ENCODE measurements around the gene LANCL2. TPM values are rescaled to one million over a fixed set of nuclear protein-coding genes. Genes with fewer than 3 reads are reported as not detected.

Gene LANCL2
- polyA plus RNA-seq (2013, experiment 1 of 2): 22.0 TPM
- polyA plus RNA-seq (2013, experiment 2 of 2): 21.4 TPM

DNA sequence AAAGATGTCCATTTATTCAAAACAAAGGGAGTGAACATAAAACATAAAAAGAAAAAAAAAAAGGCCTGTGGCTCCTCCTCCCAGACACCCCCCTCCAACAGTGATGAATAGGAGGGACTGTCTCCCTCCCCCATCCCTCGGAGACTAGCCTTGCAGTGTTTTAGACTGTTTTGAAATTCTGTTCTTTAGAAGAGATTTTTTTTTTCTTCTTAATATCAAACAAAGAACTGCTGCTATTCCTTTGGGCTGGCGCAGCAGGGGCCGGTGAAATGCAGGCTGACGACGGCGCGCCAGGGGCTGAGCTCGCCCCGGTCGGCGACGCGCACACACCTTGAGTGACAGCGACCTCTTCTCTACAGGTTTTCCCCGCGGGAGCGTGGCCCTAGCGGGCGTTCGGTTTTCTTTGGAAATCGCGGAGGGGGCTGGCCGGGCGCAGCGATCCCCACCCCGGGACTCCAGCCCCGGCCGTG, at the start of gene LANCL2:
Gene LANCL2 (plus strand): TSS at position 133 of the 470 bp plus-strand sequence. CDS start 689 bp downstream, outside the sequence.
- no peak within 1 kb of the TSS for H4K5ac ChIP-seq (ENCODE audit: low read length)
- H3K4me1 ChIP-seq (ENCODE audit: control insufficient read depth, low read depth, low read length): peaks cover 2% of the 10 kb centered on the region
- H3K4me3 ChIP-seq (ENCODE audit: low read length): peak within 1 kb of the TSS; percentile 97
- peak within 1 kb of the TSS; percentile 95 for H3K9ac ChIP-seq (ENCODE audit: low read length)
- no peak within 1 kb of the TSS for H2AK5ac ChIP-seq (ENCODE audit: low read length)
- H3K4me2 ChIP-seq (ENCODE audit: low read length): peak within 1 kb of the TSS; percentile 63
- peak within 1 kb of the TSS; percentile 99 for H3K27ac ChIP-seq (ENCODE audit: low read depth, low read length)
- H2BK15ac ChIP-seq (replicated peaks; ENCODE audit: low read depth): no peak within 1 kb of the TSS
- no CpG with 5 or more reads among the region's 28 CpGs for WGBS (ENCODE audit: extremely low coverage, insufficient coverage, low lambda C conversion rate)
- H3K79me1 ChIP-seq (ENCODE audit: low read length): peaks cover 7% of the 10 kb centered on the region
- peak within 1 kb of the TSS; percentile 49 for H2BK120ac ChIP-seq (ENCODE audit: low read depth, low read length)
- H2BK5ac ChIP-seq (ENCODE audit: low read length): peak within 1 kb of the TSS; percentile 86
- H3K56ac ChIP-seq (ENCODE audit: low read length): peak within 1 kb of the TSS; percentile 98
- H3K27me3 ChIP-seq (ENCODE audit: insufficient read depth, low read length, poor library complexity): no peaks in the 10 kb centered on the region
- no peaks in the 10 kb centered on the region for H3K36me3 ChIP-seq (ENCODE audit: control insufficient read depth, insufficient read depth, low read length)
- peak within 1 kb of the TSS; percentile 17 for H3K23ac ChIP-seq (ENCODE audit: low read length)
- peak within 1 kb of the TSS; percentile 93 for H3K18ac ChIP-seq (ENCODE audit: low read length)
- DNase-seq: no peak
- H4K8ac ChIP-seq (ENCODE audit: low read depth, low read length): peak within 1 kb of the TSS; percentile 78
- peaks cover 12% of the 10 kb centered on the region for H3K79me2 ChIP-seq (ENCODE audit: control insufficient read depth, insufficient read depth, low read length)
- H3K4ac ChIP-seq (ENCODE audit: low read depth, low read length): peak within 1 kb of the TSS; percentile 82

- no peak for DNase-seq
- H3K4me2 ChIP-seq (ENCODE audit: low read length): no peak overlapping the region
- H3K79me2 ChIP-seq (ENCODE audit: control insufficient read depth, insufficient read depth, low read length): no peaks in the 10 kb centered on the region
- no peaks in the 10 kb centered on the region for H3K27me3 ChIP-seq (ENCODE audit: insufficient read depth, low read length, poor library complexity)
- H3K56ac ChIP-seq (ENCODE audit: low read length): no peak overlapping the region
- no peak overlapping the region for H4K8ac ChIP-seq (ENCODE audit: low read depth, low read length)
- H4K5ac ChIP-seq (ENCODE audit: low read length): no peak overlapping the region
- H3K4ac ChIP-seq (ENCODE audit: low read depth, low read length): no peak overlapping the region
- H2BK5ac ChIP-seq (ENCODE audit: low read length): no peak overlapping the region
- no peak overlapping the region for H3K18ac ChIP-seq (ENCODE audit: low read length)
- no peak overlapping the region for H3K9ac ChIP-seq (ENCODE audit: low read length)
- H3K4me3 ChIP-seq (ENCODE audit: low read length): no peak overlapping the region
- H3K4me1 ChIP-seq (ENCODE audit: control insufficient read depth, low read depth, low read length): no peaks in the 10 kb centered on the region
- H2BK120ac ChIP-seq (ENCODE audit: low read depth, low read length): no peak overlapping the region
- H2AK5ac ChIP-seq (ENCODE audit: low read length): no peak overlapping the region
- no peaks in the 10 kb centered on the region for H3K36me3 ChIP-seq (ENCODE audit: control insufficient read depth, insufficient read depth, low read length)
- H2BK15ac ChIP-seq (replicated peaks; ENCODE audit: low read depth): no peak overlapping the region
- no peak overlapping the region for H3K23ac ChIP-seq (ENCODE audit: low read length)
- WGBS (ENCODE audit: extremely low coverage, insufficient coverage, low lambda C conversion rate): no CpG with 5 or more reads among the region's 5 CpGs
- no peaks in the 10 kb centered on the region for H3K79me1 ChIP-seq (ENCODE audit: low read length)
- no peak overlapping the region for H3K27ac ChIP-seq (ENCODE audit: low read depth, low read length)
Observed at GRCh38 chr7:55325371-55325792, 39.8 kb upstream of the LANCL2 start.

- DNase-seq: no peak
- Histone ChIP-seq H3K79me2 (ENCODE audit: control insufficient read depth, insufficient read depth, low read length) (no peaks in the 10 kb centered on the region), H2AK5ac (ENCODE audit: low read length) (no peak overlapping the region), H3K9ac (ENCODE audit: low read length) (no peak overlapping the region), H2BK15ac (replicated peaks; ENCODE audit: low read depth) (no peak overlapping the region), H3K4me2 (ENCODE audit: low read length) (no peak overlapping the region), H4K8ac (ENCODE audit: low read depth, low read length) (no peak overlapping the region), H3K4ac (ENCODE audit: low read depth, low read length) (no peak overlapping the region), H3K4me3 (ENCODE audit: low read length) (no peak overlapping the region), H4K5ac (ENCODE audit: low read length) (no peak overlapping the region), H2BK120ac (ENCODE audit: low read depth, low read length) (no peak overlapping the region), H3K79me1 (ENCODE audit: low read length) (no peaks in the 10 kb centered on the region), H3K4me1 (ENCODE audit: control insufficient read depth, low read depth, low read length) (no peaks in the 10 kb centered on the region), H3K27me3 (ENCODE audit: insufficient read depth, low read length, poor library complexity) (no peaks in the 10 kb centered on the region), H3K18ac (ENCODE audit: low read length) (no peak overlapping the region), H3K56ac (ENCODE audit: low read length) (no peak overlapping the region), H3K36me3 (ENCODE audit: control insufficient read depth, insufficient read depth, low read length) (no peaks in the 10 kb centered on the region), H3K23ac (ENCODE audit: low read length) (no peak overlapping the region), H2BK5ac (ENCODE audit: low read length) (no peak overlapping the region), H3K27ac (ENCODE audit: low read depth, low read length) (no peak overlapping the region)
- no CpG with 5 or more reads among the region's 11 CpGs for WGBS (ENCODE audit: extremely low coverage, insufficient coverage, low lambda C conversion rate)
Observed at GRCh38 chr7:55326081-55326835, 38.9 kb upstream of the LANCL2 start.

DNA sequence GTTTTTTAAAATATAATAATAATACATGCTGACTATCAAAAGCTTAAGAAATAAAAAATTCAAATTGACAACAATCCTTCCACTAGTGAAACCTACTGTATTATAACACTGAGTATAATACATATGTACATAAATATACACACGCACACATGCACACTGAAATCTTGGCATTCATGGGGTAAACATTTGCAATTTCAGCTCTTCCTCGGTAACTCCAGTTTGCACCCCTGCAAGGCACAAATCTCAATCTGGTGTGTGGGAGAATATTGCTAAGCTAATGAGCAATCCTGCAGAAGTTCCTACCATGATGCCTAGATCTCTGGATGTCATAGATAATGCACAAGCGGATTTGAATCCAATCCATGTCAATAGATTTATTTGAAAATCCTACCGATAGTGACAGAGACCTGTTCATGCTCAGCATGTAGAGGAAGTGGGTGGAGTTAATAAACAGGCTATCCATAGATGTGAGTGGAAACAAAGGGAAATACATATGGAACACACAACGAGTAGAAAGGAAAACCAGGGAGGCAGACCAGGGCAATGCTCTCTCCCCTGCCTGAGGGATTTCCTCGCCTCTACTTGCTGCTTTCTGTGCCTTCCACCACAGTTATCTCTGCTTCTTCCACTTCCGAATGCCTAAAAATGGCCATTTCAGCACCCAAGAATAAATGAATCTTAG, 38.1 kb upstream of the LANCL2 start:
- Histone ChIP-seq H3K36me3 (ENCODE audit: control insufficient read depth, insufficient read depth, low read length) (no peaks in the 10 kb centered on the region), H3K79me2 (ENCODE audit: control insufficient read depth, insufficient read depth, low read length) (no peaks in the 10 kb centered on the region), H3K79me1 (ENCODE audit: low read length) (no peaks in the 10 kb centered on the region), H3K18ac (ENCODE audit: low read length) (no peak overlapping the region), H4K8ac (ENCODE audit: low read depth, low read length) (no peak overlapping the region), H3K4me1 (ENCODE audit: control insufficient read depth, low read depth, low read length) (no peaks in the 10 kb centered on the region), H2BK120ac (ENCODE audit: low read depth, low read length) (no peak overlapping the region), H3K56ac (ENCODE audit: low read length) (no peak overlapping the region), H3K9ac (ENCODE audit: low read length) (no peak overlapping the region), H3K23ac (ENCODE audit: low read length) (no peak overlapping the region), H3K27ac (ENCODE audit: low read depth, low read length) (no peak overlapping the region), H3K4me3 (ENCODE audit: low read length) (no peak overlapping the region), H2AK5ac (ENCODE audit: low read length) (no peak overlapping the region), H2BK5ac (ENCODE audit: low read length) (no peak overlapping the region), H3K4me2 (ENCODE audit: low read length) (no peak overlapping the region), H3K4ac (ENCODE audit: low read depth, low read length) (no peak overlapping the region), H2BK15ac (replicated peaks; ENCODE audit: low read depth) (no peak overlapping the region), H4K5ac (ENCODE audit: low read length) (no peak overlapping the region), H3K27me3 (ENCODE audit: insufficient read depth, low read length, poor library complexity) (no peaks in the 10 kb centered on the region)
- WGBS (ENCODE audit: extremely low coverage, insufficient coverage, low lambda C conversion rate): no CpG with 5 or more reads among the region's 7 CpGs
- no peak for DNase-seq

DNA sequence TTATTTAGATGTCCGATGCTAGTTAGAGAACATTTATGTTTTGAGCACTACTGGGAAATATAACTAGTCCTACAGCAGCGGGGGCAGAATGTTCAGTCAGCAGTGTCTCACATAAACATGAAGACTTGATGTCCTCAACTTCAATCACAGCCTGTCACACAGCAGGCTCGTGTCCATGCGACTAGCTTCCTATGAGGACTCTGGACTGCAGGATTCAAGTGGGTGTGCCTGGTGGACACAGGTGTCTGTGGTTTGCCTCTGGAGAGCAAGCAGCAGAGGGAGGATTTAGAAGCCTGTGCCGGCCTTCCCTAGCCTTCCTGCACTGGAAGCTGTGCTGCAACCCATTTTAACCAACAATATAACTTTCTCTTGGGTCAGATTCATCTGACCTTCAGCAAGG, 30.0 kb upstream of the LANCL2 start:
- no peak overlapping the region for H2BK15ac ChIP-seq (replicated peaks; ENCODE audit: low read depth)
- no peak overlapping the region for H3K4me2 ChIP-seq (ENCODE audit: low read length)
- no peak overlapping the region for H3K9ac ChIP-seq (ENCODE audit: low read length)
- H3K4me3 ChIP-seq (ENCODE audit: low read length): no peak overlapping the region
- H3K36me3 ChIP-seq (ENCODE audit: control insufficient read depth, insufficient read depth, low read length): no peaks in the 10 kb centered on the region
- no peaks in the 10 kb centered on the region for H3K4me1 ChIP-seq (ENCODE audit: control insufficient read depth, low read depth, low read length)
- no peak overlapping the region for H4K8ac ChIP-seq (ENCODE audit: low read depth, low read length)
- no peak overlapping the region for H2BK5ac ChIP-seq (ENCODE audit: low read length)
- no peak overlapping the region for H3K56ac ChIP-seq (ENCODE audit: low read length)
- H3K4ac ChIP-seq (ENCODE audit: low read depth, low read length): no peak overlapping the region
- no CpG with 5 or more reads among the region's 5 CpGs for WGBS (ENCODE audit: extremely low coverage, insufficient coverage, low lambda C conversion rate)
- no peaks in the 10 kb centered on the region for H3K79me2 ChIP-seq (ENCODE audit: control insufficient read depth, insufficient read depth, low read length)
- no peaks in the 10 kb centered on the region for H3K27me3 ChIP-seq (ENCODE audit: insufficient read depth, low read length, poor library complexity)
- no peak overlapping the region for H2BK120ac ChIP-seq (ENCODE audit: low read depth, low read length)
- no peaks in the 10 kb centered on the region for H3K79me1 ChIP-seq (ENCODE audit: low read length)
- no peak overlapping the region for H3K23ac ChIP-seq (ENCODE audit: low read length)
- no peak overlapping the region for H2AK5ac ChIP-seq (ENCODE audit: low read length)
- DNase-seq: no peak
- no peak overlapping the region for H4K5ac ChIP-seq (ENCODE audit: low read length)
- H3K18ac ChIP-seq (ENCODE audit: low read length): no peak overlapping the region
- H3K27ac ChIP-seq (ENCODE audit: low read depth, low read length): no peak overlapping the region
